NCI-H345 treated with DMSO at 0.1 percent for 48 hours (cell line): ENCODE results near the gene ULK3.

Experiments
- DNase-seq: peaks from one replicate; lab custom pipeline; 2025; ENCODE audit not compliant: unreplicated experiment; lab: John Stamatoyannopoulos, UW

ULK3 gene

GRCh38 chr15:74869372-74869725 is 26.4 kb upstream of the ULK3 start:
- DNase-seq: no peak

- DNase-seq: no peak
These were observed 25.1 kb upstream of the ULK3 start for GRCh38 chr15:74868059-74868458.

GRCh38 chr15:74867466-74868038 is 24.6 kb upstream of the ULK3 start:
- no peak for DNase-seq

GRCh38 chr15:74866090-74866489 is 23.1 kb upstream of the ULK3 start:
- no peak for DNase-seq

GRCh38 chr15:74865316-74865715 is 22.4 kb upstream of the ULK3 start:
- DNase-seq: no peak

GRCh38 chr15:74864296-74864695 is 21.3 kb upstream of the ULK3 start:
- no peak for DNase-seq

- no peak for DNase-seq
These were observed 20.5 kb upstream of the ULK3 start for GRCh38 chr15:74863239-74864056.

- DNase-seq: no peak
These were observed 15.4 kb upstream of the ULK3 start for GRCh38 chr15:74858369-74858740.

- DNase-seq: no peak
These were observed 14.9 kb upstream of the ULK3 start for GRCh38 chr15:74857671-74858368.

- no peak for DNase-seq
These were observed 14.2 kb upstream of the ULK3 start for GRCh38 chr15:74857082-74857655.

GRCh38 chr15:74856537-74856936 is 13.6 kb upstream of the ULK3 start:
- no peak for DNase-seq

GRCh38 chr15:74855857-74856256 is 12.9 kb upstream of the ULK3 start:
- DNase-seq: no peak

GRCh38 chr15:74854453-74855022 is 11.6 kb upstream of the ULK3 start:
- DNase-seq: no peak

GRCh38 chr15:74851960-74852359 is 9.0 kb upstream of the ULK3 start:
- DNase-seq: no peak

- DNase-seq: no peak
These were observed 7.4 kb upstream of the ULK3 start for GRCh38 chr15:74850393-74850792.

- no peak for DNase-seq
These were observed 4.5 kb upstream of the ULK3 start for GRCh38 chr15:74847432-74847831.

GRCh38 chr15:74845581-74845980 is 2.6 kb upstream of the ULK3 start:
- no peak for DNase-seq

- DNase-seq: no peak
These were observed 2.2 kb upstream of the ULK3 start for GRCh38 chr15:74845208-74845568.

- no peak for DNase-seq
These were observed 1.6 kb upstream of the ULK3 start for GRCh38 chr15:74844319-74845207.

- no peak for DNase-seq
These were observed 939 bp upstream of the ULK3 start for GRCh38 chr15:74843891-74844299.

GRCh38 chr15:74843445-74843828 is 481 bp upstream of the ULK3 start:
- DNase-seq: no peak
